HG02798 (cell line): ENCODE results near the gene IRX4.
"Not testable (repeated sequence)": the region's sequence is repeated elsewhere in the genome, so short reads cannot be mapped to it uniquely, and the experiment has no call there.

Source experiments
- ATAC-seq: cut with Tn5 transposase; IDR thresholded peaks from one replicate; pipeline ENCODE4 v1.9.1; 2021; ENCODE audit warnings: mild to moderate bottlenecking; ENCODE audit not compliant: unreplicated experiment, poor library complexity

The IRX4 gene

GRCh38 chr5:1880377-1881025 is 2.2 kb downstream of the IRX4 start:
- ATAC-seq: no peak

DNA sequence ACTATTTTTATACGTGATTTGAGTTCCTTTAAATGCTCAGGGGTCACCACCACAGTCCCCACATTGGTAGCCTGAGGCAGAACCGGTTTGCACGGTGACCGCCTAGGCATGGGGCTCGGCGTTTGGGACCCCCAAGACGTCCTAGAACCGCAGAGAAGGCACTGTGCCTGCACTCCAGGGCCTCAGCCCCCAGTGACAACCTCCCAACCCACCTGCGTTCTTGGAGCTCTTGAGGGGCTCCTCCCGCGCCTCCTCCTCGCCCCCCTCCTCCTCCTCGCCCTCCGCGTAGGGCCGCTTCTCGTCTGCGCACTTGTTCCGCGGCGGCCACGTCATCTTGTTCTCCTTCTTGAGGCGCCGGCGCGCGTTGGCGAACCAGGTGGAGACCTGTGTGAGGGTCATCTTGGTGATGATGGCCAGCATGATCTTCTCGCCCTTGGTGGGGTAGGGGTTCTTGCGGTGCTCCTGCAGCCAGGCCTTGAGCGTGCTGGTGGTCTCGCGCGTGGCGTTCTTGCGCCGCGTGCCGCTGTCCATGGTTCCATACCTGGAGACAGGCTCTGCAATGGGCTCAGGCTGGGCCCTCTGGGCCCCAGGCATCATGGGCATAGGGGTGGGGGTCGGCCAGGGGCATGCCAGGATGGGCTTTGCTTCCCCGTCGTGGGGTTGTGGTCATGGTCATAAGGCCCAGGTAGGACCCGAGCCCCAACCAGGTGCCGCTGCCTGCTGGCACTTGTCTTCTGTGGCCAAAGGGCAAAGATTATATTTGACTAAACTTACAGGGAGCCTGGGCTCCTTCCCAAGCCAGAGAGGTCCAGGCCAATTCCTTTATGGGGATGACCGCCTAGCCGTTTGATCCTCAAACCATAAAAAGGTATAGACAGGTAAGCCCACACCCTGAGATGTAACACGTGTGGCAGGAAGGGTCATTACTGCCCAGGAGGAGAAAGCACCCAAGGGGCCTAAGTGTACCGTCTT is 3.1 kb downstream of the IRX4 start:
- no peak for ATAC-seq

DNA sequence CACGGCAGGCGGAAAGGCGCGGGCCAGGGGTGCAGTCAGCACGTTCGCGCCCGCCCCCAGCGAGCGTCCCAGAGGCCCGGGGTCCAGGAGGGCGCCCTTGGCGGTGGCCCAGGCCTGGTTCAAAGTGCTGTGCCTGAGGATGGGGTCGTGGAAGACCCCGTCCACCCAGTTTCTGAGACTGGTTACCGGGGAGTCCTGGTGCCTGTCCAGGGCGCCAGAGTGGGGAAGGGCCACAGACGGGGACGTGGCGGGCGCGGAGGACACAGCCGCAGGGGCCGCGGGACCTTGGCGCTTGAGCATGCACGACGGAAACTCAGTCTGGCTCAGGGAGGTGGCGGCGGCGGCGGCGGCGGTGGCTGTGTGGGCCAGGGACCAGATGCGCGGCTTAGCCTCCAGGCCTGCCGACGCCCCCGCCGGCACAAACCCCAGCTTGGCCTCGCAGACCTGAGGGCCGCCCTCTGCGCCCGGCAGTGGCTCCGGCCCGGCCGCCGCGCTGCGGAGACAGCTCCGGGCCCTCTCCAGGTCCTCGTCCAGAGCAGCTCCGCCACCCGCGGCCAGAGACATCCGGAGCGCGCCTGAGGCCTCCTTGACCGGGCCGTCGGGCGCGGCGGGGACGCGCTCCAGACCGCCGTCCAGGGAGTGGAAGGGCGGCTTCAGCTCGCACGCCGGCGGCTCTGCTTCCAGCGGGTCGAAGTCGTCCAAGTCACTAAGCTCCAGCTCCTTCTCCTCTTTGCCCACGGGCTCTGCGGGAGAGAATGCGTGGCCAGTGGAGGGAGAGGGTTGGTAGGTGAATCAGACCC is 4.5 kb downstream of the IRX4 start:
- no peak for ATAC-seq

DNA sequence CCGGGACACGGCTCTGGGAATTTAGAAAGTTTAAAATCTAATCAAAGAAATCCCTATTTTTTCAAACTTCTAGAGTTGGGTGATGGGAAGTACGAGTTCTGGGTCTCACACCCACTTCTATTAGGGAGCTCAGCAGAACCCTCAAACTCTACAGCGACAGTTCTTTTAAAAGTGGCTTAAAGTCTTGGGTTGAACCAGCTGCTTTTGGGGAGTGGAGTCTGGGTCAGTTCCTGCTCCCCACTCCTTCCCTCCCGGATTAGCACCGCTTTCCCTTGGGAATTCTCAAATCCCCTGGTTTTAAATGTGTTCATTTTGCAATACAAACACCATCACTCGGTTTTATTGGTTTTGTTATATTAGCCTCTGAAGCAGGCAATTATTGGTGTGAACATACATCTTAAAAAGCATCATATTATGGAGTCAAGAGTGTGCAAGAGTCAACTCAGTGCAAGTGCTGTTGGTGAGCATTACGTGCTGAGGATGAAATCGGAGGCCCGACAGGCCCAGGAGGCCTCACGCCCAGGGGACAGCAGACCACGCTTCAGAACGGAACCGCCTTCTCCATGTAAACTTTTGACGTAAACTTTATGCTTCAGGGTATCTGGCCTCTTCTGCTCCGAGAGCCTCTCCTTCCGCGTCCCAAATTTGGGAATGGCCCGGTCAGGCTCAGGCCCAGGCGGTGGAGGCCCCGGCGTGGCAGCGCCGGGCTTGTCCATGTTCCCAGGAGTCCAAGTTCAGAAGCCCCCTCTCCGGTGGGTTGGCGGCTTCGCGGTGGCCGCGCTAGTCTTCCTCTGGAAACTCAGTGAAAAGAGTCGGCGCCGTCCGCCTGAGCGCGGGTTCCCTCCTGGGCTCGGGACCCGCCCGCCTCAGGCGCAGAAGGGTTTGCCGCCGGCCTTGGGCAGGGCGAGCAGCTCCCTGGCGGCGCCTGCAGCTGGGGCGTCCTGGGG is 5.3 kb downstream of the IRX4 start:
- ATAC-seq: no peak

- ATAC-seq: no peak
Observed at GRCh38 chr5:1876660-1877064, 6.1 kb downstream of the IRX4 start.

DNA sequence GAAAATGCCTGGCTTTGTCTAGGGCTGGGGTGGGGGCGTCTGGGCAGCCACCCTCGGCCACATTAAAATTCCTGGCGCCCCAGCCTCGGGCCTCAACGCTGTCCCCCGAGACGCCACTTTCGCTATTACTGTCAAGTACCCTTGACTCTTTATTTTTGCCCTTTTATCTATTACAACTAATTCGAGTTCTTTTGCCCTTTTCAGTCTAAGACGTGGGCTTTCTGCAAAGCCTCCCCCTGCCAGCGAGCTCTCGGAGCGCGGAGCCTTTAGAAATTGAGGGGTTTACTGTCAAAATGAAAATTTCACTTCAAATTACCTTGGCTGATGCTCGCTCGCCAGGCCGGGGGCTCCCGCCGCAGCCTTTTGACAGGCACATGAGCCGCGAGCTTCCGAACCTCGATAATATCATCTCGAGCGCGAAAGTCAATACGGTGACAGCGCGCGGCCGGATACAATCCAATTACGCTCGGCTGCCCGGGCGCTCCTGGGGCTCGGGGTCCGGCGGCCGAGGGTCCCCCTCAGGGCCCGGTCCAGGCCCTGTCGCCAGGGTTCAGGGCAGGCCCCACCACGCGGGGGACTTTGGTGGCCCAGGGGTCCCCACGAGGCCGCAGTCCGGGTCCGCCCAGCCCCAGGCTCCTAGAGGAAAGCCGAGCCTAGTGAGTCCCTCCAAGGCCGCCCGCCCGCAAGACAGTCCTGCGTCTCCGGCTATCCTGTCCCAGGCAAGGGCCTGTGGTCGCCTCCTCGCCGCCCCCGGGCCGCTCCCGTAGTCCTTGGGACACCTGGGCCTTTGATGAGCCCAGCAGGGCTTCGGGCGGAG is 6.7 kb downstream of the IRX4 start:
- ATAC-seq: no peak

GRCh38 chr5:1875281-1875842 is 7.4 kb downstream of the IRX4 start:
- ATAC-seq: no peak

GRCh38 chr5:1874771-1875220 is 7.9 kb downstream of the IRX4 start:
- no peak for ATAC-seq

- ATAC-seq: no peak
Observed at GRCh38 chr5:1874348-1874747, 8.4 kb downstream of the IRX4 start.

- no peak for ATAC-seq
Observed at GRCh38 chr5:1873243-1873959, 9.3 kb downstream of the IRX4 start.

- no peak for ATAC-seq
Observed at GRCh38 chr5:1871441-1871840, 11.3 kb downstream of the IRX4 start.

DNA sequence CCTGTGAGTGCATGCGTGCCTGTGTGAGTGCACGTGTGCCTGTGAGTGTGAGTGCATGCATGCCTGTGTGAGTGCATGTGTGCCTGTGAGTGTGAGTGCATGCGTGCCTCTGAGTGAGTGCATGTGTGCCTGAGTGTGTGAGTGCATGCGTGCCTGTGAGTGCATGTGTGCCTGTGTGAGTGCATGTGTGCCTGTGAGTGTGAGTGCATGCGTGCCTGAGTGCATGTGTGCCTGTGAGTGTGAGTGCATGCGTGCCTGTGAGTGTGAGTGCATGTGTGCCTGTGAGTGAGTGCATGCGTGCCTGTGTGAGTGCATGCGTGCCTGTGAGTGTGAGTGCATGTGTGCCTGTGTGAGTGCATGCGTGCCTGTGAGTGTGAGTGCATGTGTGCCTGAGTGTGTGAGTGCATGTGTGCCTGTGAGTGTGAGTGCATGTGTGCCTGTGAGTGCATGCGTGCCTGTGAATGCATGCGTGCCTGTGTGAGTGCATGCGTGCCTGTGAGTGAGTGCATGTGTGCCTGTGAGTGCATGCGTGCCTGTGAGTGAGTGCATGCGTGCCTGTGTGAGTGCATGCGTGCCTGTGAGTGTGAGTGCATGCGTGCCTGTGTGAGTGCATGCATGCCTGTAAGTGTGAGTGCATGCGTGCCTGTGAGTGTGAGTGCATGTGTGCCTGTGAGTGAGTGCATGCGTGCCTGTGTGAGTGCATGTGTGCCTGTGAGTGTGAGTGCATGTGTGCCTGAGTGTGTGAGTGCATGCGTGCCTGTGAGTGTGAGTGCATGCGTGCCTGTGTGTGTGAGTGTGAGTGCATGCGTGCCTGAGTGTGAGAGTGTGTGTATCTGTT is 12.1 kb downstream of the IRX4 start:
- ATAC-seq: not testable (repeated sequence)

GRCh38 chr5:1868886-1869475 is 13.7 kb downstream of the IRX4 start:
- ATAC-seq: no peak

- no peak for ATAC-seq
Observed at GRCh38 chr5:1867815-1868143, 14.9 kb downstream of the IRX4 start.

DNA sequence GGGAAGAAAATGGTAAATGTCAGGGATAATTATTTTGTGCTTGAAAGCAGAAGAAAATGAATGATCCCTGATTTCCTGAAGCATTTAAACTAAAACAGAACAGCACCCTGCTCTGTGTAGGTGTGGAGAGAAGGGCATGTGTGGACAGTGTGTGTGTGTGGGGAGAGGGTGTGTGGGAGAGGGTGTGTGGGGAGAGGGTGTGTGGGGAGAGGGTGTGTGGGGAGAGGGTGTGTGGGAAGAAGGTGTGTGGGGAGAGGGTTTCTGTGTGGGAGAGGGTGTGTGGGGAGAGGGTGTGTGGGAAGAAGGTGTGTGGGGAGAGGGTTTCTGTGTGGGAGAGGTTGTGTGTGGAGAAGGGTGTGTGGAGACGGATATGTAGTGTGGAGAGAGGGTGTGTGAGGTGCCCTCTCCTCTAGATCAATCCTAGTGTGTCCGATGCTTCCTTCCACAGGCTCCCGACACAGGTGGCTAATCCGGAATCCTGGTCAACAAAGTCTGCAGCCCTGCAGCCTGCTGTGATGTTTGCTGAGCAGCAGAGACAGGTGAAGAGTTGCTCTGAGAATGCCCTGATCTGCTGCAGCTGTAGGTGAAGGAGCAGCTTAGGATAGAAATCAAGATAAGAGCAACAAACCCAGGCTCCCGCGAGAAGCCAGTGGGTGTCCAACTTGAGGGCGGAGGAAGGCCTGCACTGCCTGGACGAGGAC is 15.5 kb downstream of the IRX4 start:
- ATAC-seq: no peak

- ATAC-seq: no peak
Observed at GRCh38 chr5:1865948-1866347, 16.8 kb downstream of the IRX4 start.
